Measurements from ENCODE around the gene MAN1A2.
"Not testable (repeated sequence)": the region's sequence is repeated elsewhere in the genome, so short reads cannot be mapped to it uniquely, and the experiment has no call there.

Gene MAN1A2

DNA sequence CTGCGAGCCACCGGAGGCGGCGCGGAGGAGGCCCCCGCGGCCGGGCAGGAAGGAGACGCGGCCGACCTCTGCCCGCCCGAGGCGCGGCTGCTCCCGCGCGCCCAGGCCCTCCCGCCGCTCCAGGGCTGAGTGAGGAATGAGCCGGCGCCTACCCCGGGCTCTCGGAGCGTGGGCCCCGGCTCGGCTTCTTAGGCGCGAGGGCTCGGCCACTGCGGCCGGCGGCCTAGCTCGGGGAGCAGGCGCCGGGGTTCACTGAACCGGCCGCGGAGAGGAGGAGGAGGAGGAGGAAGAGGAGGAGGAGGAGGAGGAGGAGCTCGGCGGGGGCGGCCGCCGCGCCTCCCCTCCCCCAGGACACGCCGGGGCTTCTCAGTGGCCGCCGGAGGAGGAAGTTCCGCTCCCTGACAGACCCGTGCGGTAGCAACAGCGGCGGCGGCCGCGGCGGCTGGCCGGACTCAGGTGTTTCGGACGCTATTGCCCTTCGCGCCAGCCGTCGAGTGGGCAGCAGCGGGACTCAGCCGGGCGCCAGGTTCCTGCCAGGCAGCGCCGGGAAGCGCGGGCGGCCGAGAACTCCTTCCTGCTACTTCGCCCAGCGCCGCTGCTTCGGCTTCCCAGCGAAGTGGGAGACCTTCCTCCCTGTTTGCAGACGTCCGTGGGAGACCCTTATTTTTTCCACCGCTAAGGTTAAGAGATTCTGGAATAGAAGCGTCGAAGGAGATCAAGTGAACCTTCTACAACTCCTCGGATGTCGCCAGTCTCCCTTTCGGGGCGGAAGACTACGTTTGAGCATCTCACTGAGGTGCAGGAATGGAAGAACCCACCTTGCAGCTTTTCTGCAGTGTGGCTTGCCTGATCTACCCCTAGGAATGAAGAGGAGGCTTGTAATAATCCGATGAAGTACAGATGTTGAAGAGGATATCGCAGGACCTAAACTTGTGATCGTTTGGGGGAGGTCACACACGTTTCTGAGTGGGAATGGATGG, at the start of gene MAN1A2:
Gene MAN1A2, plus strand, starts transcription at position 404 of the 980 bp plus-strand sequence. CDS start 735 bp downstream, outside the sequence.
- peak; percentile 60 for DNase-seq

GRCh38 chr1:117318011-117318410, 49.2 kb upstream of the MAN1A2 start:
- DNase-seq = no peak

- peak; percentile 65 for DNase-seq
Measured at GRCh38 chr1:117318426-117318825, 48.8 kb upstream of the MAN1A2 start.

DNA sequence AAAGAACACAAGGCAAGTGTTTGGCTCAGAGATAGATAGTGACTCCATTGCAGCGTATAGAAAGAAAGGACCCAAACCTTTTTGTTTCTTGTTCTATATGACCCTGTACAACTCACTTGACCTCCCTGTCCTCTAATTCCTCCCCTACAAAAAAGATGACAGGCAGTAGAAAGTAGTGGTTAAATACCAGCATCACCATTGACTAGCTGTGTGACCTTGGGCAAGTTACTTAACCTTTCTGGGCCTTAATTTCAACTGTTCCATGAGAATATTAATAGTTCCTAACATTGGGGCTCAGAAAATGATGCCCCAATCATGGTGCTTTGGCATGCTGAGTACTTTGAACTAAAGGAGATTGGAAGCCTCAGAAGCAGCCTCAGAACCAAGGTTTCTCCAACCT, 46.7 kb upstream of the MAN1A2 start:
- no peak for DNase-seq

GRCh38 chr1:117321680-117322609, 45.3 kb upstream of the MAN1A2 start:
- no peak for DNase-seq

GRCh38 chr1:117324357-117324756, 42.9 kb upstream of the MAN1A2 start:
- no peak for DNase-seq

- DNase-seq = not testable (repeated sequence)
Measured at GRCh38 chr1:117326035-117326434, 41.2 kb upstream of the MAN1A2 start.

- DNase-seq = no peak
Measured at GRCh38 chr1:117327011-117327410, 40.2 kb upstream of the MAN1A2 start.

DNA sequence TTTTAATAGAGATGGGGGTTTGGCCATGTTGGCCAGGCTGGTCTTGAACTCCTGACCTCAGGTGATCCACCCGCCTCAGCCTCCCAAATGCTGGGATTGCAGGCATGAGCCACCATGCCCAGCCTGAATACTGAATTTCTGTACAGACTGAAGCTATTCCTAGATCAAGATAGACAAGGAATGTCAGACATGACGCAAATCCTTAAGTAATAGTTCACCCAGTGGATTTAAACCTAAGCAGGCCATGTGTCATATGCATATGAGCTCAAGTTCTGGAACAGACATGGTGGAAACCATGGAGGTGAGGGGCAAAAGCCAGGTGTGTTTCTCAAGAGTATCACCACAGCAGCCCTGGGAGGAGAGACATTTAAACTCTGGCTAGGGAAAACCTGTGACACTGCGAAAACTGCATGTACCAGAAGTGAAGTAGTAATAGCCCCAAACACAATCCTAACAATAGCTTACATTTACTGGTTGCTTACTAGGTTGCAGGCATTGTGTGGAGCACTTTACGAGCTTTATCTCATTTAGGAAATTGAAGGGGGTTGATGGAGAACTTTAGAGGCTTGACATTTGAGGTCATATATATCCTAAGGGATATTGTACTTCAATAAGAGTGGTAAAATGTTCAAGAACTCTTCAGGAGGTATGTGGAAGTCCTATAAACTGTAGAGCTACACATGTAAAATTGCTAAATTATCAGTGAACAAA, 31.7 kb upstream of the MAN1A2 start:
- DNase-seq = no peak

GRCh38 chr1:117336088-117336817, 31.0 kb upstream of the MAN1A2 start:
- no peak for DNase-seq

GRCh38 chr1:117339866-117340700, 27.2 kb upstream of the MAN1A2 start:
- no peak for DNase-seq

DNA sequence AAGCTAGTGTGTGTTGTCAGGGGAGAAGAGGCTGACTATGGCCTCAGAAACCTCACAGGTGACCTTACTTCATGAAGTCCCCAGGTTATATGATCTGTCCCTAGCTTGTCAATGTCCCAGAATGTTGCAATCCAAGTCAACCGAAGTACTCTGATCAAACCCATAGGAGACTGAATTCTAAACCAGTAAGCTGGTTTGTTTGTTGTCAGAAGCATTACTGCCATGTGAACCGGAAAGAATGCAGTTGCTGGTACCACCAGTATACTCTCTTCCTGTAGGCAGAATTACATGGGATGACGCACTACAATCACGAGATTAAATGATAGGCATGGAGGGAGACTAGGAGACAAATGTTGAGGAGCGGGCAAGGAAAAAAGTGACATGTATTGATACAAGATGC, 26.1 kb upstream of the MAN1A2 start:
- no peak for DNase-seq

GRCh38 chr1:117342397-117342796, 24.9 kb upstream of the MAN1A2 start:
- DNase-seq = no peak

DNA sequence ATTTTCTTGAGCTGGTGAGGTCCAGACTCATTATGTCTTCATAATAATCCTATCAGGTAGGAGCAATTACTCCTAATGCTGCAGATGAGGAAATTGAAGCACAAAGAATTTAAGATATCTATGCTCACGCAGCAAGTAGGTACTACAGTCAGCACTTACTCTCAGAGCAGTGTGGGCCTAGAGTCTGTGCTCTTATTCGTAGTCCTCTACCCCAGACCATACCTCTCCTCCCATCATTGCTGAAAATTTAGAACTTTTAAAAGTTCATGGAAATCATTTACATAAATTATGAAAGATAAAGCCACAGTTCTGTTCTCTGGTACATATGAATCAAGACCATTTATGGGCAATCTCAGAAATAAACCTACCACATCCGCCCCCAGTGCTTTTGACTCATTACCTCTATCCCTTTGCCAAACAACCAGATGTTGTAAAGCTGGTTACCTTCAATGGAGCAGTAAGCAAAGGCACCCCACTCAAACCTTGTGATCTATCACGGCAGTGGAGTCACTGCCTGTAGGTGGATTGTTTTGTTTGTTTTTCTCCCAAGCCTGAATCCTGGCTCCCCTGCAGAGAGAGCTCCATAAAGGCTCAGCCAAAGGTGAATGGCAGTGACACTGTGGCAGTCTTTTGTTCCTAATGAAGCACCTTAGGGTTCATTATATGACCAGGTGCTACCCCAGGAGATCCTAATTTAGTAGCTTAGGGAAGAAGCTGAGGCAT, 20.9 kb upstream of the MAN1A2 start:
- no peak for DNase-seq

DNA sequence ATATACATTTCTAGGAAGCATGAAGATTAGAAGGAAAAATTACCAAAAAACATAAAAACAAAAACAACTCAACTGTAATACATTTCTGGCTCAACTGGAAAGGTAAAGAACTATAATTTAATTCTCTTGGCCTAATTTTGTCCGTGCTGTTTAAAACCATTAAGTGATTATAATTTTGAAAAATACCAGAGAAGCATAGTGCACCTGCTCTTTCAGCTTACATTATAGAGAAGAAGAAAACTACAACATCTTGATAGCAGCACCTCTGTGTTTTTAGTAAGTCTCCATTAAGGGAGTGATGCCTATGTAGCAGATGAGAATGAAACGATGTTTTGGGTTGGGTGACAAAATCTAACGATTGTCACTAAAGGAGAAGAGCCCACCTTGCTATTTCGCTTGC, 19.3 kb upstream of the MAN1A2 start:
- DNase-seq = no peak

DNA sequence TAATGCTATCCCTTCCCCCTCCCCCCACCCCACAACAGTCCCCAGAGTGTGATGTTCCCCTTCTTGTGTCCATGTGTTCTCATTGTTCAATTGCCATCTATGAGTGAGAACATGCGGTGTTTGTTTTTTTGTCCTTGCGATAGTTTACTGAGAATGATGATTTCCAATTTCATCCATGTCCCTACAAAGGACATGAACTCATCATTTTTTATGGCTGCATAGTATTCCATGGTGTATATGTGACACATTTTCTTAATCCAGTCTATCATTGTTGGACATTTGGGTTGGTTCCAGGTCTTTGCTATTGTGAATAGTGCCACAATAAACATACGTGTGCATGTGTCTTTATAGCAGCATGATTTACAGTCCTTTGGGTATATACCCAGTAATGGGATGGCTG, 14.6 kb upstream of the MAN1A2 start:
- DNase-seq = not testable (repeated sequence)

DNA sequence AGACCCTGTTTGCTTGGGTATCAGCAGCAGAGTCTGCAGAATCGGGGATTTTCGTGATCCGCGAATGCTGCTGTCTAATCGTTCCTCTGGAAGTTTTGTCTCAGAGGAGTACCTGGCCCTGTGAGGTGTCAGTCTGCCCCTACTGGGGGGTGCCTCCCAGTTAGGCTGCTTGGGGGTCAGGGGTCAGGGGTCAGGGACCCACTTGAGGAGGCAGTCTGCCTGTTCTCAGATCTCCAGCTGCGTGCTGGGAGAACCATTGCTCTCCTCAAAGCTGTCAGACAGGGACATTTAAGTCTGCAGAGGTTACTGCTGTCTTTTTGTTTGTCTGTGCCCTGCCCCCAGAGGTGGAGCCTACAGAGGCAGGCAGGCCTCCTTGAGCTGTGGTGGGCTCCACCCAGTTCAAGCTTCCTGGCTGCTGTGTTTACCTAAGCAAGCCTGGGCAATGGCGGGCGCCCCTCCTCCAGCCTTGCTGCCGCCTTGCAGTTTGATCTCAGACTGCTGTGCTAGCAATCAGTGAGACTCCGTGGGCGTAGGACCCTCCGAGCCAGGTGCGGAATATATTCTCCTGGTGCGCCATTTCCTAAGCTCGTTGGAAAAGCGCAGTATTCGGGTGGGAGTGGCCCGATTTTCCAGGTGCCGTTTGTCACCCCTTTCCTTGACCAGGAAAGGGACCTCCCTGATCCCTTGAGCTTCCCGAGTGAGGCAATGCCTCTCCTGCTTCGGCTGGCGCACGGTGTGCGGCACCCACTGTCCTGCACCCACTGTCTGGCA, 9.2 kb upstream of the MAN1A2 start:
- DNase-seq = not testable (repeated sequence)

DNA sequence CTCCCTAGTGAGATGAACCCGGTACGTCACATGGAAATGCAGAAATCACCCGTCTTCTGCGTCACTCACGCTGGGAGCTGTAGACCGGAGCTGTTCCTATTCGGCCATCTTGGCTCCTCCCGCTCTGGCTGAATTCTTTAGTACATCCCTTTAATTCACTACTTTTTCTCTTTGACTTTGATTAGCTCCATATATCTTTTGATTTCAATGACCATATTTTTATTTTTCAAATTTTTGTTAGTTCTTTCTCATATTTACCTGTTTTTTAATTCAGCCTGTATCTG, 8.7 kb upstream of the MAN1A2 start:
- DNase-seq = not testable (repeated sequence)

DNA sequence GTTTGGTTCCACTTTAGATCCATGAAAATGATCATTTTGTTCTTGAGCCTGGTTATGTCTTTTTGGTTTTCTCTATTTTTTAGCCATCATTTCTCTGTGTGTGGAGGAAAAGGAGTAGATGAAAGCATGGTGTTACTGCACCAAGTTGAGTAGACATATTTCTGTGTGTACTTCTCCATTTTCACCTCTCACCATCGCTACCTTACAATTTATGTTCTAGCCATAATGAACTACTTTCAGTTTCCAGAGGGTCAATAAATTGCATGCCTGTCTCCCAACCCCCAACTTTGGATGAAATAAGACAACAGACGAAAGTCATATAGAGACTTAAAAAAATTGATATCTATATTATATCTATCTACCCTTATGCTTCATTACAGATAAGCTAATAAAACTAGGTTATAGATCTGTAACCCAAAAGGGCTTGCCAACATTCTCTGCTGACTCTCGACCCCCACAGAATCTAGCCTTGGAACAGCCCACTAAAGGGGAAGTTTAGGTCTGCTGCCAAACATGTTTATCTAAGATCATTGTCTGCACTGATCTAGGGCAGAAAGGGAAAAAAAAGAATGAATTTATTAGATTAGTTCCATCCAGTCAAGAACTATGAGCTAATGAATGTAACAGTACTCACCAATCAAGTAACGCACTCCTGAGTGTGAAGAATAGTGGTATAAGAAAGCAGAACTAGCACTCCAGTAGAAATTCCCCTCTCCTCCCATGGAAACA, 7.5 kb upstream of the MAN1A2 start:
- DNase-seq = no peak
